IMR-90 (cell line): ENCODE results near the gene NDOR1. TPM values are rescaled to one million over a fixed set of nuclear protein-coding genes. Genes with fewer than 3 reads are reported as not detected.

Experiments used
- NFE2L2 ChIP-seq: fragments of 150-350 bp; IDR thresholded peaks from 2 replicates; pipeline ENCODE4 v1.6.1; 2016; ENCODE audit warnings: low read depth, mild to moderate bottlenecking, low read length
- USF2 ChIP-seq: fragments of 150-350 bp; IDR thresholded peaks from 2 replicates; pipeline ENCODE4 v1.6.1; 2017; ENCODE audit warnings: mild to moderate bottlenecking, antibody characterized with exemption, low read length, low read depth
- polyA plus RNA-seq, 3 experiments: library from polyadenylated mRNA; depleted of rRNA; stranded (reverse); fragments of >200 nt; gene quantifications; 2 replicates each; pipeline ENCODE4 v1.2.3, GENCODE V29; 2012; ENCODE audit warnings: low replicate concordance in 1 of 3
- total RNA-seq: library from RNA; depleted of rRNA; stranded (reverse); fragments of >200 nt; gene quantifications from 2 replicates; pipeline ENCODE4 v1.2.3, GENCODE V29; 2012

Gene NDOR1
- total and polyA plus RNA-seq, 2 of the 4 experiments (the other 2 are of a cell fraction): 0.90 to 10.6 TPM

DNA sequence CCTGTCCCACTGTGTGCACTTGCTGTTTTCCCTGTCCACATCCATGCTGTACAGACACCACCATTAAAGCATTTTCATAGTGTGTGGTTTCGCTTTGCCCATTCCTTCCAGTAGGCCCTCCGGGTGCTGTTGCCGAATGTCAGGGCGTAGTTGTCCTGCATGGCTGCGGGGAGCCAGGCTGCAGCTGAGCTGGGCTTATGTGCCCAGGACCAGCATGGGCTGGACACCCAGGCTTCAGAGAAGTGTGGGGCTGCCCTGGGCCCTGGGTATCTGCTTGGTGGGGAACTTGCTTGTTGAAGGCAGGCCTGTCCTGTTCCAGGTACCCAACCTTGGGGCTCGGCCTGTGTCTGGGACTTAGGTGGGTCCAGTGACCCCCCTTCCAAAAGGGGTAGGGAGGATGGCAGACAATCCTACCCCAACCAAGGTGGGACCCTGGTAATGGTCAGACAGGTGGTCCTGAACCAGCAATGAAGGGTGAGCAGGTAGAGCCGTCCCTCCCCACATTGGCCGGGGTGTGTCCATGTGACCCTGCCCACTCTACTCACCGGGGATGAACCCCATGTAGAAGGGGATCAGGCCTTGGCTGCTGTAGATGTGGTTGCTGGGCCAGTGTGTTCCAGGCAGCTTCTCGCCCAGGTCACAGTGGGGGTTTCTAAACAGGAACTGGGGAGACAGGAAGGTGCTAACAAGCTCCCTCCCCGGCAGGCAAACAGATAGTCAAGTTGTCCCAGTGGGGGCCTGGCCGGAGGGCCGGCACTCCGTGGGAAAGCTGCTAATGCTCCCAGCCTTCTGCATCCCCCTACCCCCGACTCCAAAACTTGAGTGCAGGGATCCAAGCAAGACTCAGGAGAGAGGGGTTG lies 38.4 kb downstream of the NDOR1 start (continued):
- TF ChIP-seq USF2: no peak; the same call in 1 of the 2 replicates
- no peak for TF ChIP-seq NFE2L2
